Panc1 (cell line): ENCODE measurements around the gene KRT13. TPM values are rescaled to one million over a fixed set of nuclear protein-coding genes. Genes with fewer than 3 reads are reported as not detected.

Source experiments
- ATAC-seq: fragments of 200-7000 bp; cut with Tn5 transposase; 2 replicates; pipeline ENCODE4 v1.9.1; 2020; ENCODE audit warnings: mild to moderate bottlenecking, moderate library complexity
- Bru-seq: library from RNA; stranded (reverse); fragments of 400-500 nt; gene quantifications from one replicate; lab custom pipeline; 2021; lab: Mats Ljungman, UMichigan
- BruChase-seq, 2 experiments: library from RNA; stranded (reverse); fragments of 400-500 nt; gene quantifications; one replicate each; lab custom pipeline; 2021; lab: Mats Ljungman, UMichigan
- BruUV-seq: library from RNA; stranded (reverse); fragments of 400-500 nt; replicated peaks from 2 replicates; lab custom pipeline; 2021; lab: Mats Ljungman, UMichigan
- CTCF ChIA-PET: fragments of 300-600 bp; sonication (Branson Sonifier 250); formaldehyde crosslinking; loops from one replicate; lab custom pipeline; 2022; ENCODE audit warnings: antibody characterized with exemption; lab: Charles Lee
- POLR2A ChIA-PET: fragments of 300-600 bp; sonication (Branson Sonifier 250); formaldehyde crosslinking; loops from one replicate; lab custom pipeline; 2022; ENCODE audit warnings: antibody characterized with exemption; lab: Charles Lee
- DNase-seq: peaks from one replicate; pipeline ENCODE4 v3.0.0-alpha.2; 2010; ENCODE audit warnings: low read depth, low spot score
- H3K27ac ChIP-seq: 2 replicates; pipeline ENCODE4 v1.5.1; 2011; ENCODE audit warnings: mild to moderate bottlenecking, low read length, inconsistent platforms
- H3K27me3 ChIP-seq: fragments of 200-500 bp; sonication (Bioruptor generic); 2 replicates; pipeline ENCODE4 v1.6.0; 2014; ENCODE audit warnings: low read length, inconsistent platforms; ENCODE audit not compliant: control insufficient read depth, insufficient read depth
- H3K36me3 ChIP-seq: fragments of 200-500 bp; sonication (Bioruptor generic); 2 replicates; pipeline ENCODE4 v1.5.1; 2014; ENCODE audit warnings: inconsistent platforms, mild to moderate bottlenecking, low read length, moderate library complexity; ENCODE audit not compliant: control insufficient read depth, insufficient read depth
- H3K4me1 ChIP-seq: 2 replicates; pipeline ENCODE4 v1.5.1; 2011; ENCODE audit warnings: inconsistent platforms, mild to moderate bottlenecking, low read length, moderate library complexity; ENCODE audit not compliant: control insufficient read depth, insufficient read depth
- H3K4me3 ChIP-seq, 2 experiments: 2 replicates each; pipeline ENCODE4 v1.5.1; 2011 to 2012; ENCODE audit warnings: low read depth in 2 of 2, low read length in 2 of 2, mild to moderate bottlenecking in 2 of 2, inconsistent platforms in 1 of 2, moderate library complexity in 1 of 2
- H3K9me3 ChIP-seq: fragments of 200-500 bp; sonication (Bioruptor generic); 2 replicates; pipeline ENCODE4 v1.5.1; 2014; ENCODE audit warnings: low read depth, mild to moderate bottlenecking, inconsistent platforms, low read length, moderate library complexity; ENCODE audit not compliant: control insufficient read depth, insufficient read depth
- CTCF ChIP-seq: fragments of 450-650 bp; IDR thresholded peaks from 2 replicates; pipeline ENCODE4 v1.5.1; 2017; ENCODE audit warnings: mild to moderate bottlenecking
- POLR2AphosphoS5 ChIP-seq: IDR thresholded peaks from 2 replicates; pipeline ENCODE4 v1.6.1; 2012; ENCODE audit warnings: mild to moderate bottlenecking, low read depth, low read length, moderate library complexity
- REST ChIP-seq, 2 experiments: IDR thresholded peaks; 2 replicates each; pipeline ENCODE4 v1.6.1; 2011 to 2012; ENCODE audit warnings: low read depth in 2 of 2, control low read depth in 1 of 2, low read length in 1 of 2, mild to moderate bottlenecking in 1 of 2, moderate library complexity in 1 of 2; ENCODE audit not compliant: insufficient read depth in 1 of 2
- SIN3A ChIP-seq: IDR thresholded peaks from 2 replicates; pipeline ENCODE4 v1.6.1; 2012; ENCODE audit warnings: low read depth, mild to moderate bottlenecking, low read length, moderate library complexity, borderline replicate concordance; ENCODE audit not compliant: insufficient read depth
- TCF7L2 ChIP-seq: IDR thresholded peaks from 2 replicates; pipeline ENCODE4 v1.6.1; 2011; ENCODE audit warnings: mild to moderate bottlenecking, low read depth, low read length, inconsistent platforms
- in situ Hi-C: cut with HindIII; loops from 2 replicates; pipeline ENCODE4 v1.10.0; 2016; ENCODE audit warnings: low sequenced_read_pairs, low pct_unique_long_range_greater_than_20kb
- intact Hi-C: fragments of 100-400 bp; cut with micrococcal nuclease; formaldehyde crosslinking; loops from one replicate; pipeline ENCODE4 v1.10.0; 2022; ENCODE audit not compliant: unreplicated experiment
- long read RNA-seq: library from polyadenylated mRNA; unstranded; transcript quantifications from one replicate; pipeline ENCODE4 v2.0.0, GENCODE V29; 2021; ENCODE audit not compliant: unreplicated experiment
- polyA plus RNA-seq: library from polyadenylated mRNA; unstranded; fragments of >200 nt; gene quantifications from one replicate; pipeline ENCODE4 v1.2.1, GENCODE V29; 2012; ENCODE audit warnings: missing spikeins; ENCODE audit not compliant: insufficient read length
- total RNA-seq: library from RNA; stranded (reverse); gene quantifications from one replicate; pipeline ENCODE4 v1.2.1, GENCODE V29; 2021; ENCODE audit not compliant: unreplicated experiment

Gene KRT13
- total RNA-seq, result 0.36 TPM
- polyA plus RNA-seq, result 3.3 TPM
- percentile 22 among the genes with signal in this experiment for Bru-seq, nascent RNA
- percentile 26 among the genes with signal in this experiment for BruChase-seq, experiment 1, labeled RNA remaining after a 2-hour chase
- percentile 4 among the genes with signal in this experiment for BruChase-seq, experiment 2, labeled RNA remaining after a 6-hour chase
- long read RNA-seq, partial matches to known transcripts, result 1 of 1 reads
- long read RNA-seq, other reads (novel, unspliced or antisense), result 0 of 1 reads

- no TSS peak for BruUV-seq
- no peaks in the 10 kb centered on the region for H3K27me3 ChIP-seq
- in situ Hi-C loops (no loop called here), intact Hi-C loops (no loop called here)
- H3K4me3 ChIP-seq, result no peak within 1 kb of the TSS
- peaks cover 14% of the 10 kb centered on the region for H3K4me1 ChIP-seq
- no peak for ATAC-seq
- peak within 1 kb of the TSS; percentile 67 for H3K27ac ChIP-seq
- no peak for DNase-seq
- no peak for TF ChIP-seq POLR2AphosphoS5
- no peak for TF ChIP-seq SIN3A
- ChIA-PET CTCF (no interaction called here), POLR2A (no interaction called here)
- H3K9me3 ChIP-seq, result no peaks in the 10 kb centered on the region
- H3K36me3 ChIP-seq, result no peaks in the 10 kb centered on the region
These were observed at the start of gene KRT13 for GRCh38 chr17:41505007-41505808. TSS of gene KRT13 (minus strand) at chr17:41505612. CDS start at chr17:41505550, 62 bp downstream.

GRCh38 chr17:41553987-41554680 is 48.7 kb upstream of the KRT13 start:
- H3K36me3 ChIP-seq, result no peaks in the 10 kb centered on the region
- TF ChIP-seq CTCF, result no peak
- no peak for TF ChIP-seq SIN3A
- no peak for TF ChIP-seq REST (IDR thresholded peaks at IDR 0.05; ENCODE audit: insufficient read depth in 1 of 2, low read depth in 2 of 2, low read length in 1 of 2)
- no peak for TF ChIP-seq TCF7L2
- no peak for TF ChIP-seq POLR2AphosphoS5
- H3K9me3 ChIP-seq, result no peaks in the 10 kb centered on the region
- peaks cover 12% of the 10 kb centered on the region for H3K4me1 ChIP-seq
- no peaks in the 10 kb centered on the region for H3K27me3 ChIP-seq
- intact Hi-C loops, result no loop called here
- ChIA-PET POLR2A (no interaction called here), CTCF (interaction anchor here (0.5 to 1.0 kb wide), 3 partner anchors 25 to 97 kb away, joined by 3 to 15 read pairs (median 3); no protein-coding TSS in a partner anchor)
- peak overlapping the region; percentile 19; the same call in 1 of the 2 replicates for H3K27ac ChIP-seq
- DNase-seq (no peak), ATAC-seq (no peak)
- BruUV-seq, result no TSS peak
- H3K4me3 ChIP-seq, result no peak overlapping the region
- in situ Hi-C loops, result no loop called here
